HEK293 (cell line): ENCODE data around the gene B4GALT2.

Source experiments
- CTCF ChIA-PET: fragments of 350-600 bp; formaldehyde crosslinking; extraction: SDS; loops from one replicate; lab custom pipeline; 2021; ENCODE audit warnings: antibody characterized with exemption; lab: Yijun Ruan, JAX
- POLR2A ChIA-PET: fragments of 300-600 bp; formaldehyde crosslinking; extraction: SDS; loops from one replicate; lab custom pipeline; 2020; ENCODE audit warnings: antibody characterized with exemption, inconsistent platforms; lab: Yijun Ruan, JAX
- H3K27ac ChIP-seq: fragments of 200-500 bp; sonication (Bioruptor generic); 2 replicates; pipeline ENCODE4 v1.5.1; 2014; ENCODE audit warnings: low read depth, low read length, control low read depth, inconsistent platforms; ENCODE audit errors: extremely low read depth
- H3K36me3 ChIP-seq, 2 experiments: fragments of 200-500 bp in 1 of 2; sonication (Bioruptor generic) in 1 of 2; 1 replicate in 1 of 2; 2 replicates in 1 of 2; pipeline ENCODE4 v1.5.1; 2014 to 2017; ENCODE audit warnings: inconsistent platforms in 2 of 2, low read length in 2 of 2; ENCODE audit not compliant: control insufficient read depth in 2 of 2, insufficient read depth in 1 of 2
- H3K4me1 ChIP-seq: fragments of 200-500 bp; sonication (Bioruptor generic); 2 replicates; pipeline ENCODE4 v1.5.1; 2014; ENCODE audit warnings: mild to moderate bottlenecking, low read length, inconsistent platforms; ENCODE audit not compliant: control insufficient read depth, insufficient read depth
- H3K4me3 ChIP-seq: 2 replicates; pipeline ENCODE4 v1.5.1; 2011; ENCODE audit warnings: low read depth, mild to moderate bottlenecking, control low read depth, low read length, moderate library complexity
- H3K9me3 ChIP-seq: fragments of 200-500 bp; sonication (Bioruptor generic); 2 replicates; pipeline ENCODE4 v1.5.1; 2014; ENCODE audit warnings: low read depth, low read length, inconsistent platforms; ENCODE audit not compliant: control insufficient read depth, insufficient read depth
- BCL11A ChIP-seq: fragments of 450-650 bp; formaldehyde crosslinking; IDR thresholded peaks from 2 replicates; pipeline ENCODE4 v1.5.1; 2016; ENCODE audit warnings: low read depth, missing biosample characterization, missing genetic modification characterization
- INSM2 ChIP-seq: fragments of 450-650 bp; formaldehyde crosslinking; IDR thresholded peaks from 2 replicates; pipeline ENCODE4 v1.5.1; 2016; ENCODE audit warnings: missing biosample characterization, missing genetic modification characterization
- KLF9 ChIP-seq: fragments of 450-650 bp; formaldehyde crosslinking; IDR thresholded peaks from 2 replicates; pipeline ENCODE4 v1.5.1; 2016; ENCODE audit warnings: missing biosample characterization, missing genetic modification characterization, low read depth
- SCRT2 ChIP-seq: fragments of 450-650 bp; formaldehyde crosslinking; IDR thresholded peaks from 2 replicates; pipeline ENCODE4 v1.5.1; 2016; ENCODE audit warnings: missing biosample characterization, missing genetic modification characterization
- ZFP37 ChIP-seq: fragments of 450-650 bp; formaldehyde crosslinking; IDR thresholded peaks from 2 replicates; pipeline ENCODE4 v1.5.1; 2016; ENCODE audit warnings: missing biosample characterization, missing genetic modification characterization
- ZNF184 ChIP-seq: fragments of 450-650 bp; IDR thresholded peaks from 2 replicates; pipeline ENCODE4 v1.5.1; 2018; ENCODE audit warnings: missing biosample characterization, mild to moderate bottlenecking, missing genetic modification characterization
- ZNF473 ChIP-seq: fragments of 450-650 bp; formaldehyde crosslinking; IDR thresholded peaks from 2 replicates; pipeline ENCODE4 v1.5.1; 2017; ENCODE audit warnings: missing biosample characterization, missing genetic modification characterization
- ZNF488 ChIP-seq: fragments of 450-650 bp; formaldehyde crosslinking; IDR thresholded peaks from 2 replicates; pipeline ENCODE4 v1.5.1; 2016; ENCODE audit warnings: missing biosample characterization, missing genetic modification characterization
- ZNF549 ChIP-seq: fragments of 450-650 bp; IDR thresholded peaks from 2 replicates; pipeline ENCODE4 v1.5.1; 2018; ENCODE audit warnings: missing biosample characterization, missing genetic modification characterization, mild to moderate bottlenecking, inconsistent platforms, moderate library complexity
- ZNF561 ChIP-seq: fragments of 450-650 bp; IDR thresholded peaks from 2 replicates; pipeline ENCODE4 v1.5.1; 2018; ENCODE audit warnings: missing biosample characterization, missing genetic modification characterization, borderline replicate concordance
- ZNF626 ChIP-seq: fragments of 450-650 bp; sonication (Bioruptor Pico); formaldehyde crosslinking; IDR thresholded peaks from 2 replicates; pipeline ENCODE4 v1.5.1; 2018; ENCODE audit warnings: missing biosample characterization, missing genetic modification characterization, inconsistent platforms
- ZXDB ChIP-seq: fragments of 450-650 bp; formaldehyde crosslinking; IDR thresholded peaks from 2 replicates; pipeline ENCODE4 v1.5.1; 2016; ENCODE audit warnings: missing biosample characterization, missing genetic modification characterization
- TF ChIP-seq, protein P1 (sequence below): fragments of 450-650 bp; formaldehyde crosslinking; IDR thresholded peaks from 2 replicates; pipeline ENCODE4 v1.5.1; 2016; ENCODE audit warnings: missing biosample characterization, missing genetic modification characterization, borderline replicate concordance
- TF ChIP-seq, protein P2 (sequence below): fragments of 450-650 bp; formaldehyde crosslinking; IDR thresholded peaks from 2 replicates; pipeline ENCODE4 v1.5.1; 2016; ENCODE audit warnings: missing biosample characterization, missing genetic modification characterization

B4GALT2 gene

DNA sequence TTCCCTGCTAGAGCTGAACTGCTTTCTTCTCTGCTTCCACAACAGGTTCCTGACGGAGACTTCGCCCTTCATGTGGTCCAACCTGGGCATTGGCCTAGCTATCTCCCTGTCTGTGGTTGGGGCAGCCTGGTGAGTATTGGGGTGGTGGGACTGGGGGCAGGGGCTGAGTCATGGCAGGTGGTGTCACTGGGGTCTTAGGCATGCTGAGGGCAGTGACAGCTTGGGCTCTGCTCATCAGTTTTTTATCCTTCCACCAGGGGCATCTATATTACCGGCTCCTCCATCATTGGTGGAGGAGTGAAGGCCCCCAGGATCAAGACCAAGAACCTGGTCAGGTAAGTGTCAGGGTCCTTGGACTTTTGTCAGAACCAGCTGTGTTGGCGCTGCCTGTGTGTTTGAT, 3.0 kb upstream of the B4GALT2 start:
- H3K4me1 ChIP-seq: peaks cover 3% of the 10 kb centered on the region; the same call in 1 of the 2 replicates
- H3K4me3 ChIP-seq: peak overlapping the region; percentile 88
- no peaks in the 10 kb centered on the region for H3K9me3 ChIP-seq
- TF ChIP-seq SCRT2 (tag by site-specific recombination) (peak; percentile 45; the same call in 1 of the 2 replicates), BCL11A (no peak), ZNF184 (tag by site-specific recombination) (no peak)
- peaks cover 7 to 62% of the 10 kb centered on the region in 2 experiments; a peak in 2 of 3 replicates for H3K36me3 ChIP-seq
- H3K27ac ChIP-seq: no peak overlapping the region
- POLR2A ChIA-PET: interaction anchor here (0.5 to 3.6 kb wide), 6 partner anchors 10 to 317 kb away, joined by 3 to 15 read pairs (median 6); partner anchors contain the start of genes CCDC24 and IPO13
- CTCF ChIA-PET: interaction anchor here (0.5 to 1.1 kb wide), 2 partner anchors 71 to 894 kb away, joined by 3 to 6 read pairs; no protein-coding TSS in a partner anchor

GRCh38 chr1:43976890-43977289, 2.1 kb upstream of the B4GALT2 start:
- Histone ChIP-seq H3K36me3 (peaks cover 7 to 62% of the 10 kb centered on the region in 2 experiments; a peak in 2 of 3 replicates), H3K4me3 (no peak overlapping the region)
- POLR2A ChIA-PET: interaction anchor here (1.1 to 3.6 kb wide), 2 partner anchors 15 to 54 kb away, joined by 3 to 15 read pairs; partner anchors contain the start of genes CCDC24 and SLC6A9
- CTCF ChIA-PET: no interaction called here
- no peak for TF ChIP-seq KLF9
- TF ChIP-seq, protein P1, sequence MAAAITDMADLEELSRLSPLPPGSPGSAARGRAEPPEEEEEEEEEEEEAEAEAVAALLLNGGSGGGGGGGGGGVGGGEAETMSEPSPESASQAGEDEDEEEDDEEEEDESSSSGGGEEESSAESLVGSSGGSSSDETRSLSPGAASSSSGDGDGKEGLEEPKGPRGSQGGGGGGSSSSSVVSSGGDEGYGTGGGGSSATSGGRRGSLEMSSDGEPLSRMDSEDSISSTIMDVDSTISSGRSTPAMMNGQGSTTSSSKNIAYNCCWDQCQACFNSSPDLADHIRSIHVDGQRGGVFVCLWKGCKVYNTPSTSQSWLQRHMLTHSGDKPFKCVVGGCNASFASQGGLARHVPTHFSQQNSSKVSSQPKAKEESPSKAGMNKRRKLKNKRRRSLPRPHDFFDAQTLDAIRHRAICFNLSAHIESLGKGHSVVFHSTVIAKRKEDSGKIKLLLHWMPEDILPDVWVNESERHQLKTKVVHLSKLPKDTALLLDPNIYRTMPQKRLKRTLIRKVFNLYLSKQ (tag by site-specific recombination): no peak
- TF ChIP-seq, protein P2, sequence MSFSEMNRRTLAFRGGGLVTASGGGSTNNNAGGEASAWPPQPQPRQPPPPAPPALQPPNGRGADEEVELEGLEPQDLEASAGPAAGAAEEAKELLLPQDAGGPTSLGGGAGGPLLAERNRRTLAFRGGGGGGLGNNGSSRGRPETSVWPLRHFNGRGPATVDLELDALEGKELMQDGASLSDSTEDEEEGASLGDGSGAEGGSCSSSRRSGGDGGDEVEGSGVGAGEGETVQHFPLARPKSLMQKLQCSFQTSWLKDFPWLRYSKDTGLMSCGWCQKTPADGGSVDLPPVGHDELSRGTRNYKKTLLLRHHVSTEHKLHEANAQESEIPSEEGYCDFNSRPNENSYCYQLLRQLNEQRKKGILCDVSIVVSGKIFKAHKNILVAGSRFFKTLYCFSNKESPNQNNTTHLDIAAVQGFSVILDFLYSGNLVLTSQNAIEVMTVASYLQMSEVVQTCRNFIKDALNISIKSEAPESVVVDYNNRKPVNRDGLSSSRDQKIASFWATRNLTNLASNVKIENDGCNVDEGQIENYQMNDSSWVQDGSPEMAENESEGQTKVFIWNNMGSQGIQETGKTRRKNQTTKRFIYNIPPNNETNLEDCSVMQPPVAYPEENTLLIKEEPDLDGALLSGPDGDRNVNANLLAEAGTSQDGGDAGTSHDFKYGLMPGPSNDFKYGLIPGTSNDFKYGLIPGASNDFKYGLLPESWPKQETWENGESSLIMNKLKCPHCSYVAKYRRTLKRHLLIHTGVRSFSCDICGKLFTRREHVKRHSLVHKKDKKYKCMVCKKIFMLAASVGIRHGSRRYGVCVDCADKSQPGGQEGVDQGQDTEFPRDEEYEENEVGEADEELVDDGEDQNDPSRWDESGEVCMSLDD (tag by site-specific recombination): no peak
- TF ChIP-seq ZXDB (tag by site-specific recombination): no peak
- TF ChIP-seq ZNF549 (tag by site-specific recombination): no peak
- no peak for TF ChIP-seq ZFP37 (tag by site-specific recombination)
- TF ChIP-seq INSM2: no peak
- TF ChIP-seq ZNF488 (tag by site-specific recombination): no peak
- no peak for TF ChIP-seq ZNF473 (tag by site-specific recombination)
- no peak for TF ChIP-seq ZNF561 (tag by site-specific recombination)
- TF ChIP-seq ZNF626: no peak
- TF ChIP-seq, all 188 proteins: peak for 0
- no peaks in the 10 kb centered on the region for H3K9me3 ChIP-seq
- H3K27ac ChIP-seq: no peak overlapping the region
- H3K4me1 ChIP-seq: peaks cover 3% of the 10 kb centered on the region; the same call in 1 of the 2 replicates
